ELR (cell line): ENCODE data around the gene MUC6.

Source experiments
- DNase-seq: peaks from one replicate; pipeline ENCODE4 v3.0.0-alpha.2; 2015; ENCODE audit warnings: low read depth

Gene MUC6

GRCh38 chr11:1037506-1038055, 1.1 kb upstream of the MUC6 start:
- no peak for DNase-seq

- no peak for DNase-seq
Observed at GRCh38 chr11:1036931-1037330, 413 bp upstream of the MUC6 start.

- no peak for DNase-seq
Observed at GRCh38 chr11:1035577-1036283, 788 bp downstream of the MUC6 start.

- no peak for DNase-seq
Observed at GRCh38 chr11:1034456-1035295, 1.8 kb downstream of the MUC6 start.

GRCh38 chr11:1034001-1034400, 2.5 kb downstream of the MUC6 start:
- no peak for DNase-seq

GRCh38 chr11:1033016-1033798, 3.3 kb downstream of the MUC6 start:
- no peak for DNase-seq

- DNase-seq, result no peak
Observed at GRCh38 chr11:1032310-1032891, 4.1 kb downstream of the MUC6 start.

GRCh38 chr11:1031121-1031899, 5.2 kb downstream of the MUC6 start:
- no peak for DNase-seq

GRCh38 chr11:1030556-1030955, 6.0 kb downstream of the MUC6 start:
- DNase-seq, result no peak

- no peak for DNase-seq
Observed at GRCh38 chr11:1030086-1030485, 6.4 kb downstream of the MUC6 start.

- DNase-seq, result no peak
Observed at GRCh38 chr11:1029654-1030053, 6.9 kb downstream of the MUC6 start.

- DNase-seq, result no peak
Observed at GRCh38 chr11:1029051-1029450, 7.5 kb downstream of the MUC6 start.

GRCh38 chr11:1028616-1029015, 7.9 kb downstream of the MUC6 start:
- DNase-seq, result no peak

GRCh38 chr11:1028291-1028540, 8.3 kb downstream of the MUC6 start:
- DNase-seq, result no peak

- DNase-seq, result no peak
Observed at GRCh38 chr11:1027483-1028290, 8.8 kb downstream of the MUC6 start.

- DNase-seq, result no peak
Observed at GRCh38 chr11:1026641-1027482, 9.7 kb downstream of the MUC6 start.

- no peak for DNase-seq
Observed at GRCh38 chr11:1026163-1026450, 10.4 kb downstream of the MUC6 start.

- no peak for DNase-seq
Observed at GRCh38 chr11:1025410-1026162, 10.9 kb downstream of the MUC6 start.
